Esophagus squamous epithelium (tissue), 5 donors: ENCODE measurements around the gene KRT86. TPM values are rescaled to one million over a fixed set of nuclear protein-coding genes. Genes with fewer than 3 reads are reported as not detected.
"Not testable (repeated sequence)": the region's sequence is repeated elsewhere in the genome, so short reads cannot be mapped to it uniquely, and the experiment has no call there.

Source experiments
- DNase-seq: peaks from one replicate; lab custom pipeline; 2025; lab: John Stamatoyannopoulos, UW
- H3K27ac ChIP-seq, 4 donors: fragments of 200-600 bp; sonication (generic); one replicate each; pipeline ENCODE4 v1.5.1; 2016 to 2019; ENCODE audit warnings: mild to moderate bottlenecking in 1 of 4
- H3K27me3 ChIP-seq, 4 donors: fragments of 200-600 bp; sonication (generic); 1 replicate in 3 of 4; 2 replicates in 1 of 4; pipeline versions ENCODE4 v1.5.1 to v1.6.0; 2017 to 2021; ENCODE audit warnings: antibody characterized with exemption in 1 of 4
- H3K36me3 ChIP-seq, 3 donors: fragments of 200-600 bp; sonication (generic); one replicate each; pipeline ENCODE4 v1.5.1; 2016 to 2019
- H3K4me1 ChIP-seq, 3 donors: fragments of 200-600 bp; sonication (generic); one replicate each; pipeline ENCODE4 v1.5.1; 2017 to 2019
- H3K4me3 ChIP-seq, 4 donors: fragments of 200-600 bp; sonication (generic); 1 replicate in 3 of 4; 2 replicates in 1 of 4; pipeline ENCODE4 v1.5.1; 2016 to 2019; ENCODE audit warnings: mild to moderate bottlenecking in 2 of 4, moderate library complexity in 1 of 4
- H3K9me3 ChIP-seq, 3 donors: fragments of 200-600 bp; sonication (generic); one replicate each; pipeline ENCODE4 v1.5.1; 2016 to 2019
- POLR2A ChIP-seq, 4 donors: fragments of 450-650 bp; IDR thresholded peaks; one replicate each; pipeline ENCODE4 v1.6.1; 2017; ENCODE audit warnings: antibody characterized with exemption in 4 of 4, mild to moderate bottlenecking in 4 of 4, moderate library complexity in 3 of 4
- whole genome bisulfite sequencing, 2 donors: methylation state at CpG; one replicate each; pipeline ENCODE4 v1.1.5; 2018; 5-methylcytosine and 5-hydroxymethylcytosine counted together
- intact Hi-C: fragments of 100-400 bp; cut with DNase I; formaldehyde crosslinking; loops from one replicate; pipeline ENCODE4 v1.15.0; 2022
- total RNA-seq, 4 donors: library from RNA; depleted of rRNA; stranded (reverse); fragments of >200 nt; gene quantifications; one replicate each; pipeline ENCODE4 v1.1.0, GENCODE V29; 2016
- TF ChIP-seq, protein P1 (sequence below), 6 experiments: fragments of 450-650 bp in 4 of 6; fragments of 200-600 bp in 2 of 6; sonication (generic) in 2 of 6; IDR thresholded peaks; one replicate each; pipeline ENCODE4 v1.5.1; 2016 to 2019; ENCODE audit warnings: antibody characterized with exemption in 6 of 6, mild to moderate bottlenecking in 4 of 6, moderate library complexity in 4 of 6
- donor health status: DM: yes; HTN: yes; CAD: no.

The KRT86 gene
- total RNA-seq, 4 donors from 2014 or later: not detected

GRCh38 chr12:52249511-52250047 lies 24.9 kb upstream of the KRT86 start:
- peaks cover 1 to 51% (median 12%) of the 10 kb centered on the region in 3 donors for H3K4me1 ChIP-seq
- intact Hi-C loops: no loop called here
- H3K27ac ChIP-seq: peak overlapping the region in 1 of 4 donors; percentile 8

GRCh38 chr12:52250048-52250990 lies 24.1 kb upstream of the KRT86 start:
- Histone ChIP-seq H3K4me3 (no peak overlapping the region), H3K4me1 (peaks cover 0 to 44% (median 10%) of the 10 kb centered on the region in 3 donors), H3K27ac (peak overlapping the region in 1 of 4 donors; percentile 8), H3K36me3 (no peaks in the 10 kb centered on the region), H3K9me3 (no peaks in the 10 kb centered on the region), H3K27me3 (peaks cover 0 to 51% (median 0%) of the 10 kb centered on the region in 4 donors)
- no peak for TF ChIP-seq POLR2A (IDR thresholded peaks at IDR 0.05)
- TF ChIP-seq, protein P1, sequence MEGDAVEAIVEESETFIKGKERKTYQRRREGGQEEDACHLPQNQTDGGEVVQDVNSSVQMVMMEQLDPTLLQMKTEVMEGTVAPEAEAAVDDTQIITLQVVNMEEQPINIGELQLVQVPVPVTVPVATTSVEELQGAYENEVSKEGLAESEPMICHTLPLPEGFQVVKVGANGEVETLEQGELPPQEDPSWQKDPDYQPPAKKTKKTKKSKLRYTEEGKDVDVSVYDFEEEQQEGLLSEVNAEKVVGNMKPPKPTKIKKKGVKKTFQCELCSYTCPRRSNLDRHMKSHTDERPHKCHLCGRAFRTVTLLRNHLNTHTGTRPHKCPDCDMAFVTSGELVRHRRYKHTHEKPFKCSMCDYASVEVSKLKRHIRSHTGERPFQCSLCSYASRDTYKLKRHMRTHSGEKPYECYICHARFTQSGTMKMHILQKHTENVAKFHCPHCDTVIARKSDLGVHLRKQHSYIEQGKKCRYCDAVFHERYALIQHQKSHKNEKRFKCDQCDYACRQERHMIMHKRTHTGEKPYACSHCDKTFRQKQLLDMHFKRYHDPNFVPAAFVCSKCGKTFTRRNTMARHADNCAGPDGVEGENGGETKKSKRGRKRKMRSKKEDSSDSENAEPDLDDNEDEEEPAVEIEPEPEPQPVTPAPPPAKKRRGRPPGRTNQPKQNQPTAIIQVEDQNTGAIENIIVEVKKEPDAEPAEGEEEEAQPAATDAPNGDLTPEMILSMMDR (IDR thresholded peaks at IDR 0.05): no peak
- intact Hi-C loops: no loop called here
- WGBS, 2 donors: 71 to 78% methylated on average over 13 to 20 of the region's 52 CpGs
- DNase-seq: no peak

More at GRCh38 chr12:52249511-52250047, 24.9 kb upstream of the KRT86 start:
- WGBS, 2 donors: 70 to 83% methylated on average over 2 of the region's 2 CpGs
- DNase-seq: no peak
- Histone ChIP-seq H3K4me3 (no peak overlapping the region), H3K9me3 (no peaks in the 10 kb centered on the region), H3K27me3 (peaks cover 0 to 44% (median 0%) of the 10 kb centered on the region in 4 donors), H3K36me3 (no peaks in the 10 kb centered on the region)
- TF ChIP-seq, protein P1 (IDR thresholded peaks at IDR 0.05): no peak
- TF ChIP-seq POLR2A (IDR thresholded peaks at IDR 0.05): no peak

DNA sequence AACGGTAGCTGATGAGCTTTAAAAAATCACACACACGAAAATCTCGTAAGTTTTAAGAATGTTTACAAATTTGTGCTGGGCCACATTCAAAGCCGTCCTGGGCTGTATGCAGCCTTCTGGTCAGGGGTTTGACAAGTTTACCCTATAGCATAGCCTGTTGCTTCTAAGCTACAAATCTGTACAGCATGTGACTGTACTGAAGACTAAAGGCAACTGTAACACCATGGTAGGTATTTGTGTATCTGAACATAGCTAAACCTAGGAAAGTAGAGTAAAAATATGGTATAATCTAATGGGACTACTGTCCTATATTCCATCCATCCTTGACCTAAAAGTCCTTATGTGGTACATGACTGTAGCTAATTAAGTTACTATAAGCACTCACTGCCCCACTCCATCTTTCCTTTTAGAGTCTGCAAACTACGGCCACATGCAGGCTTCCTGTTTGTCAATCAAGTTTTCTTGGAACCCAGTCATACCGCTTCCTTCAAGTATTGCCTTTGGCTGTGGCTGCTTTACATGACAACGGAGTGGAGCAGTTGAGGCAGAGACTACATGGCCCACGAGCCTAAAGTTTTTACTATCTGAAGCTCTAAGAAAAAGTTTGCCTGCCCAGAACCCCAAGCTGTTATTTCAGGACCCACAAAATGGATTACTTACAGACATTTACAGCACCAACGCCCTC lies 22.9 kb upstream of the KRT86 start:
- no peak for TF ChIP-seq POLR2A (IDR thresholded peaks at IDR 0.05)
- TF ChIP-seq, protein P1 (IDR thresholded peaks at IDR 0.05): no peak
- H3K27me3 ChIP-seq: peaks cover 0 to 63% (median 1%) of the 10 kb centered on the region in 4 donors

DNA sequence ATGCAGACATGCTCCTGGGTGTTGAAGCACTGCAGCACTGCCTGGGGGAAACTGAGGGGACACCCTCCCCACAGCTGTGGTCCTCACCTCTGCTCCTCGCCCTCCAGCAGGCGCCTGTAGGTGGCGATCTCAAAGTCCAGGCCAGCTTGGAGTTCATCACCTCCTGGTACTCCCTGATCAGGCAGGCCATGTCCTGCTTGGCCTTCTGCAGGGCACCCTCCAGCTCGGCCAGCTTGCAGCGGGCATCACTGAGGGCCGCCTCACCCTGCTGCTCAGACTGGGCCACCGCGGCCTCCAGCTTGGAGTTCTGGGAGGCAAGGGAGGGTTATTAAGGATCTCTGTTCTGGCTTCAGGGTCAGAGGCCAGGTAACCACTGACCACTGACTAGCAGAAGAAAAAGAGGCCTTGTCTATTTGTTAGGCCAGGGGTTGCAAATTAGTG lies 22.2 kb upstream of the KRT86 start:
- not testable (repeated sequence) for DNase-seq
- H3K27me3 ChIP-seq: peaks cover 0 to 70% (median 3%) of the 10 kb centered on the region in 4 donors

More for the DNA sequence above, 22.9 kb upstream of the KRT86 start:
- H3K4me1 ChIP-seq: peaks cover 0 to 32% (median 10%) of the 10 kb centered on the region in 3 donors
- H3K4me3 ChIP-seq: no peak overlapping the region
- no peaks in the 10 kb centered on the region for H3K9me3 ChIP-seq
- no peak for DNase-seq
- H3K36me3 ChIP-seq: no peaks in the 10 kb centered on the region
- H3K27ac ChIP-seq: no peak overlapping the region
- 67 to 81% methylated on average over 9 of the region's 9 CpGs for WGBS, 2 donors
- intact Hi-C loops: no loop called here

DNA sequence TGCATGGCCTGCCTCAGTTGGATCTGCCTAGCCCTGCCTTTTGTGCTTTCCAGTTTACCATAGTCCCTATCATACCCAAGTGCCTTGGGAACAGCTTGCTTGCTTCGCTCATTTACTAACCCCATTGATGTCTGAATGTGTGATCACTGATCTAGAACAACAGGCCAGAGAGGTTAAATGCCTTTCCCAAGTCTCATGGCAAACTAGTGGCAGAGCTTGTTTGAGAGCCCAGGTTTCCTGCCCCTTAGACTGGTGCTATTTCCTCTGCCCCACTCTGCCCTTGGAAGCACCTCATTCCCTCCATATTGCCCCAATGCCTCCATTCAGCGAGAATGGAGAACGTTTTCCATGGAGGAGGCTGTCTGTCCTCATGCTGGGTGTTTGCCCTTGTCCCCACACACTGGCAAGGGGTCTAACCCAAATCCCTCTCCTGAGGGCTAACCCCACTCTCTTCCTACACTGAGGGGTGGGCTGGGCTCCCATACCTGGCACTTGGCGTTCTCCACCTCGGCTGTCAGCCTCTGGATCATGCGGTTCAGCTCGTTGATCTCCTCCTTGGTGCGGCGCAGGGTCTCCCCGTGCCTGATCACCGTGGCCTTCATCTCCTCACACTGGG lies 21.6 kb upstream of the KRT86 start:
- no peak overlapping the region for H3K4me3 ChIP-seq
- H3K27me3 ChIP-seq: peaks cover 0 to 76% (median 4%) of the 10 kb centered on the region in 4 donors
- H3K27ac ChIP-seq: no peak overlapping the region
- no peaks in the 10 kb centered on the region for H3K9me3 ChIP-seq
- no peak for DNase-seq
- no peak for TF ChIP-seq POLR2A (IDR thresholded peaks at IDR 0.05)
- TF ChIP-seq, protein P1 (IDR thresholded peaks at IDR 0.05): no peak
- H3K36me3 ChIP-seq: no peaks in the 10 kb centered on the region
- peaks cover 0 to 19% (median 6%) of the 10 kb centered on the region in 3 donors for H3K4me1 ChIP-seq
- intact Hi-C loops: no loop called here
- 98 to 99% methylated on average over 8 to 11 of the region's 11 CpGs for WGBS, 2 donors

More for the DNA sequence above, 22.2 kb upstream of the KRT86 start:
- intact Hi-C loops, H3K36me3 ChIP-seq, H3K9me3 ChIP-seq, H3K4me3 ChIP-seq, H3K27ac ChIP-seq: not testable (repeated sequence)
- WGBS, 2 donors: 100% methylated on average over 3 of the region's 8 CpGs; no CpG with 5 or more reads in 1 of the 2 donors
- H3K4me1 ChIP-seq: peaks cover 0 to 25% (median 8%) of the 10 kb centered on the region in 3 donors
